GM12892 (cell line): ENCODE measurements around the gene TNRC6B.

Source experiments
- POLR2A ChIP-seq: IDR thresholded peaks from 2 replicates; pipeline ENCODE4 v1.6.1; 2011; ENCODE audit warnings: low read depth, low read length, control low read depth
- TAF1 ChIP-seq: IDR thresholded peaks from 2 replicates; pipeline ENCODE4 v1.6.1; 2011; ENCODE audit warnings: low read depth, mild to moderate bottlenecking, control low read depth, low read length, borderline replicate concordance

DNA sequence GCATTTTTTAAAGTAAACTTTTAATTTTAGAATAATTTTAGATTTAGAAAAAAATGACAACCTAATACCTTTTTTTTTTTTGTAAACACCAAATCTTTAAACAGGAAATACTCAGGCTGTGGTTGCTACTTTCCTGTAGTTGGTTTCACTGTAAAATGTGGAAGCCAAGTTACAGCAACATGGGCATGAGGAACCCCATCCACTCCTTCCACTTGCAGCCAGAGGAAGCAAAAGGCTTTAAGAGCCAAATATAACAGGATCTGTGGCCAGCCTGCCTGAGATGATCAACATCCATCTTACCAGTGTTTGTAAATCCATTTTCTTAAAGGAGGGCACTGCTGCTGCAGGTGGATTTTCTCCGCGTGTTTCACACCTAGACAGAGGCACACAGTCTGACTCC is 66.2 kb downstream of the TNRC6B start:
- TF ChIP-seq POLR2A (no peak), TAF1 (no peak)
